ENCODE results near the gene KIF1C.

DNA sequence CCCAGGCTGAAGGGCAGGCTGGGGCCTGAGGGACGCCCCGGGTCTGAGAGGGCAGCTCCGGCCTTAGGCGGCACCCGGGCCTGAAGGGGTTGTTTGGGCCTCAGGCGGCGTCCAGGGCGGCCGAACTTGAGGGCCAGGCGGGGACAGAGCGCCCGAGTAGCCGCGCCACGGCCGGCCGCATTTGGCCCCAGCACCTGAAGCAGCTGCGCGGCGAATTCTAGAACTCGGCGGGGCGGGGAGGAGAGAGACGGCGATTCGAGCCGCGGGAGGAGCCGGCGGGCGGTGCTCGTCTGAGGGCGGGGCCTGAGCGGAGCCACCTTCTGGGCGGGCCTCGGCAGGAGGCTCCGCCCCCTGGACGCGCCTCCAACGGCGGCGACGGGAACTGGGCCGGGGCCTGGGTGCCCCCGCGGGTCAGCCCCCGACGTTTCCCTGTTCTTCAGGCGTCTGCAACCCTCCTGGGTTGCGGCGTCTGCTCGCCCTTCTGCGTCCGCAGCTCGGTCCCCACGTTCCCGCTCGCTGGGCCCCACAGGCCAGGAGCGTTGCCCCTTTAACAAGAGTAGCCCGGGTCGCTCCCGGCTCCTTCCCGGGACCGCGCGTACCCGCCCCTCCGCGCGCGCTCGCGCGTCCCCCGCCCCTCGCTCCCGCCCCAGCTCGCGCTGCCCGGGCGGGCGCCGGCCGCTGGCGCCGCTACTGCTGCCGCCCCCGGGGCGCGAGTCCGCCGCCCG, at the start of gene KIF1C, which contains the start of gene INCA1:
- no peak for TF ChIP-seq CTCF (conservative IDR thresholded peaks at IDR 0.05; ENCODE audit: low read depth, low read length)
- TF ChIP-seq EZH2 (IDR thresholded peaks at IDR 0.05; ENCODE audit: borderline replicate concordance, low read depth, low read length, poor library complexity, severe bottlenecking) = no peak
